HG02610 (cell line): ENCODE results near the gene CTSZ.
"Not testable (repeated sequence)": the region's sequence is repeated elsewhere in the genome, so short reads cannot be mapped to it uniquely, and the experiment has no call there.

ENCODE experiments used
- ATAC-seq: cut with Tn5 transposase; IDR thresholded peaks from one replicate; pipeline ENCODE4 v1.9.1; 2021; ENCODE audit warnings: mild to moderate bottlenecking, moderate library complexity; ENCODE audit not compliant: unreplicated experiment

CTSZ gene

DNA sequence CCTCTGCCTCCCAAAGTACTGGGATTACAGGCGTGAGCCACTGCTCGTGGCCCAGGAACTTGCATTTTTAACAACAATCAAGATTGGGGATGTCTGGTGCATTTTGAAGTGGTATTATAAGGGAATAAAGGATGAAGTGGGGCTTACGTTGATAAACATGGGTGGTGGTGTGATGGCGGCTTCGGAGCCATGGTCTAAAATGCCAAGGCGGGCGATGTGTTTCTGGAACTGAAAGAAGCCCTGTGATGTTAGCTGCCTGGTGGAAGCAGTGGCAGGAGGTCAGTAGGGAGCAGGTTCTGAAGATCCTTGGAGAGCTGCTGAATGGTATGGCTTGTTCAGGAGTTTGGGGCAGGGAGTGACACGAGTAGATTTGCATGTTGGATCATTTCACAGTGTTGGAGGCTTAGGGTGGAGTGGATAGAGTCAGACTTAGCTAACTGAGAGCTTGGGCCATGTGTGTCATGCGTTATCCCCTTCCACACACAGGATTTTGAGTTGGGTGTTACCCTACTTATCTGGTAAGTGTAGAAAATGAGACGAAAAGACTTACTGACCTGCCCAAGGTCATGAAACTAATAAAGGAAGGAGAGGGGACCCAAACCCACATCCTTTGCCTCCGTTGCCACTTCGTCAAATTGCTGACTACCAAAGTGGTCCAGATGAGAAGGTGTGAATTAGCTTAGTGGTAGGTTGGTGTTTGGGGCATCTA, 24.5 kb downstream of the CTSZ start:
- ATAC-seq = no peak

DNA sequence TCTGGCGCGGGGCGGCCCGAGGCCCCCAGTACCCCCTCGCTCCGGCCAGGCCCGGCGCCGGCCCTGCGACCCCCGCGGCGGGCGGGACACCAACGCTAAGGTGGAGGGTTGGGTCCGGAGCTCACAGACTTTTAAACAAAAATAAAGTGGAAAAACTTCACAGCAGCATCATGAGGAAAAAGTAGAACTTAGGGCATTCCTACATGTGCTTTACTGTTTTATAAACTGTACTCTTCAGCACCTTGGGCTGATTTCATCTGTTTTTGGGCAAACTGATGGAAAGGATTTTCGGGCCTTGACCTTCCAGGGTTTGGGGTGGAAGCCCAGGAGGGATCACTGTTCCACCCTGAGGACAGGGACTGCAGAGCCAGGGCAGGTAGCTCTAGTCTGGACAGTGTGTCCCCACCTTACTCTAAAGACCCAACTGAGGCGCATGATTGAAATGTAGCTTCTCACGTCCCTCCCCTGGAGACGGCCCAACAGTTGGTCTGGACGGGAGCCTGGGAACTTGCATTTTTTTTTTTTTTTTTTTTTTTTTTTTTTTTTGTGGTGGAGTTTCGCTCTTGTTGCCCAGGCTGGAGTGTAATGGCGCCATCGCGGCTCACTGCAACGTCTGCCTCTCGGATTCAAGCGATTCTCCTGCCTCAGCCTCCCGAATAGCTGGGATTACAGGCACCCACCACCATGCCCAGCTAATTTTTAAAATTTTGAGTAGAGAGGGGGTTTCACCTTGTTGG, 25.3 kb downstream of the CTSZ start:
- ATAC-seq = no peak

DNA sequence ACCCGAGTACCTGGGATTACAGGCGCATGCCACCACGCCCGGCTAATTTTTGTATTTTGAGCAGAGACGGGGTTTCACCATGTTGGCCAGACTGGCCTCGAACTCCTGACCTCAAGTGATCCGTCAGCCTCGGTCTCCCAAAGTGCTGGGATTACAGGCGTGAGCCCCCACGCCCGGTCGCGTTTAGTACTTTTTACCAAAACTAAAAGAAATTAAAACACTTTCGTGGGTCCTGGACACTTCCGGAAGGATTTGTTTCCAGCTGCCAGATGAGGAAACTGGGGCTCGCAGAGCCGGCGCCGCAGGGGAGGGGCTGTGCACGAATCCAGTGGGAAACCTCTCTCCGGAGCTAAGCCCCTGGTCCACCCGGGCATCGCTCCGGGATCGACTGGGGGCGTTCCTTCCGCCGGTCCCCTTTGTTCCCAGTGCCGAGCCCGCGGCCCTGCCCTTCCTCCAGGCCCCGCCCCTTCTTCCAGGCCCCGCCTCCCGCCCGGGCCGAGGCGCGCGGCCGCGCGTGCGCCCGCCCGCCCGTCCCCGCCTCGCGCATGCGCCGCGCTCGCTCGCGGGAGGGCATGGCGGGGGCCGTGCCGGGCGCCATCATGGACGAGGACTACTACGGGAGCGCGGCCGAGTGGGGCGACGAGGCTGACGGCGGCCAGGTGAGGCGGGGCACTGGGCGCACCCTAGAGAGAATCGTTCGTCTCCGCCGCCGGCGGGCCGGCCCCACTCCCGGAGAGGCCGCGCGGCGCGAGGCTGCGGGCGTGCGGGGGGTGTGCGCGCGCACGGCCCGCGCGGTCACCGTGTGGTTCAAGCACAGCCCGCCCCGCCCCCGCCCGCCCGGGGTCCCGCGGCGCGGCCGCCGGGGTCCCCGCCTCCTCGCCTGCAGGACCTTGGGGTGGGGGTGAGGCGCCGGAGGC, 26.1 kb downstream of the CTSZ start, which contains the start of gene NELFCD:
NELFCD (plus strand) TSS at position 546 of the 917 bp plus-strand sequence; CDS start at position 600, 54 bp downstream.
- peak; percentile 69 for ATAC-seq

DNA sequence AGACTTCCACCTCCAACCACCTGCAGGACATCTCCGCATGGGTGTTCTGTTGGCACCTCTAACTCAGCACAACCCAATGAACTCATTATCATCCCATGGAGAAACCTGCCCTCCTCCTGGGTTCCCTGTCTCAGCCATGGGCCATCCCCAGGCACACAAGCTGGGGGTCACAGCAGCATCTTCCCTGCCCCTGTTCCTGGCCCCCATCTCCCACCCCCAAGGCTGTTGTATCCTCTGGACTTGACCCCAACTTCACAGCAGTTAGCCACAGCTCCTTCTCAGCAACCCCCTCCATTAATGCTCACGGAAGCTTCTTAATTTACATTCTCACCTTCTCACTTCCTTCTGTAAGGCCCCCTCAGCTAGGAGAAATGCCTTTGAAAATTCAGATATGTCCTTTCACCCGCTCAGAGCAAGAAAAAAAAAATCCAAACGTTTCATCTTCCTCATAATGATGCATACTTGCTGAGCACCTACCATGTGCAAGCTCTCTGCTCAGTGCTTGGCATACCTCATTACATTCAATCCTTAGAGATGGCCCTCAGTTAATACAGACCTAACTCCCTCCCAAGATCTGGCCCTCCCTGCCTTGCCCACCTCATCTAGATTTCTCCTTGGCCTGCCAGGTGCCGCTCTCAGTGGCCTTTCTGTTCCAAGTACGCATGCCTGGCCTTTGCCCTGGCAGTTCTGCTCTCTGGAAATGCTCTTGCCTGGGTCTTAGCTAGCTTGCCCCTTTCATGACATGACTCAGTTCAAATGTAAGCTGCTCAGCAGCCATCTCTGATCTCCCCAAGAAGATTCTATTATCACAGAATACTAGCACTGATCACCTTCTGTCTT, 28.5 kb downstream of the CTSZ start:
- no peak for ATAC-seq

DNA sequence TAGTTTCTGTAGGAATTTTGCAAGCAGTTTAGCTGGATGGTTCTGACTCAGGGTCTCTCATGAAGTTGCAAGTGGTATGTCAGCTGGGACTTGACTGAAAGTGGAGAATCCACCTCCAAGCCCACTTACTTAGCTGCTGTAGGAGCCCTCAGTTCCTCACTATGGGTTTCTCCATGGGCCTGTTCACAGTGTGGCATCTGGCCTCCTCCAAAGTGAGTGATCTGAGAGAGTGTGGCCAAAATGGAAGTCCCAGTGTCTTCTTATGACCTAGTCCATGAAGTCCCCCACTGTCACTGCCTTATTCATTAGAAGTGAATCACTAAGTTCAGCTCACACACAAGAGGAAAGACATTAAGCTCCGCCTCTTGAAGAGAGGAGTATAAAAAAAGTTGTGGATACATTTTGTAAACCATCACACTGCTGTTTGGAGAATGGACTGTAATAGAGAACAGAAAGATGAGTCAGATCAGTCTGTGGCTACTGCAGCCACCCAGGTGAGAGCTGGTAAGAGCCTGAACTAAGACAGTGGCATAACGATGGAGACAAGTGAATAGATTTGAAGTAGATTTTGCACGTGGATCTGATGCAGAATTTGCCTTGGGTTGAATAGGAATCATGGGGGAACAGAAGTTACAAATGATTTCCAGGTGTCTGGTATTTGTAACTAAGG, 30.9 kb downstream of the CTSZ start:
- ATAC-seq = peak; percentile 51

DNA sequence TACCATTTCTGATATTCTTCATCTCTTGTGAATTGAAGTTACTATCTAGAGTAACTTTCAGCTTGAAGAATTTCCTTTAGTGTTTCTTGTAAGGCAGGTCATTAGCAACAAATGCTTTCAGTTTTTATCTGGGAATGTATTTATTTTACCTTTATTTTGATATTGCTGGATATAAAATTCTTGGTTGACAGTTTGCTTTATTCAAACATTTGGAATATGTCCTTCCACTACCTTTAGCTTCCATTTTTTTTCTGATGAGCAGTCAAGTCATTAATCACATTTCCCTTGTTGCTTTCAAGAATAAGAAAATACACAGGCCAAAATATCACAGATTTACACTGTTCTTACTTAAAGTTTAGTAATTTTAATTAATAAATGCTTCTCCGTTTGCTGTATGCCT, 31.7 kb downstream of the CTSZ start:
- no peak for ATAC-seq

DNA sequence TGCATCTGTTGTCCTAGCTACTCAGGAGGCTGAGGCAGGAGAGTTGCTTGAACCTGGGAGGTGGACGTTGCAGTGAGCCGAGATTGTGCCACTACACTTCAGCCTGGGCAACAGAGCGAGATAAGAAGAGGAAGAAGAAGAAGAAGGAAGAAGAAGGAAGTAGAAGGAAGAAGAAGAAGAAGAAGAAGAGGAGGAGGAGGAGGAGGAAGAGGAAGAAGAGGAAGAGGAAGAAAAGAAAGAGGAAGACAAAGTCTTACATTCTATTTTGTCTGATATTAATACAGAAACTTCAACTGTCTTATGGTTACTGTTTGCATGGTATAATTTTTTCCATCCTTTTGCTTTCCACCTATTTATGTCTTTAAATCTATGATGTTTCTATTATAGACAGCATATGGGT, 33.2 kb downstream of the CTSZ start:
- no peak for ATAC-seq

DNA sequence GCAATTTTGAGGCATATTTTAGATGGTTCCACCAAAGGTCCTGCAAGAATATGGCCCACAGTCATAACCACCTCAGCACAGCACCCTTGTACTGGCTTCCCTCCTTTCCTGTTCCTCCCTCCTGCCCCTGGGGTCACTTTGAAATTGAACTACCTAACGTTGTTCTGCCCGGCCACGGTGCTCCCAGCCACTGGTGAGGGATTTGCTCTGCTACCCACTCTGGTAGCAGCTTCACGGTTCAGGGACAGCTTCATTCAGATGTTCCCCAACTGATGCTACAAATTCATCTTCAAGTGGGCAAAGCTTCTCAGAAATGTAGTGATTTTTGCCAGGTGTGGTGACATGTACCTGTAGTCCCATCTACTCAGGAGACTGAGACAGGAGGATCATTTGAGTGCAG, 33.9 kb downstream of the CTSZ start:
- ATAC-seq = no peak

DNA sequence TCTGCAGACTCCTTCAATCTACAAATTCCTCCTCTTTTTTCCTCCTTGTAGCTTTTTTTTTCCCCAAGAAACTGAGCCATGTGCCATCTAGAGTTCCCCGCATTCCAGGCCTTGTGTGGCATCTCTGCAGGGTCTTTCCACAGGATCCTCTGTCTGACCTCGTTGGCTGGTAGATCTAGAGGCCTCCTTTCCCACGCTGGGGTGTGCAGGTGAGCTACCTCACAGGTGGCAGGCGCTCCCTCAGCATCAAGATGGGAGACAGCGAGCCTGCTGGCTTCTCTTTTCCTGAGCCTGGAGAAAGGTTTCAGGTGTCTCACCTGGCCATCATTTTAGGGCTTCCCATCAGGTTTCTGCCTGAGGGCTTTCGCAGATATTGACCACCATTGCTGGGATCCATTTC, 35.6 kb downstream of the CTSZ start:
- ATAC-seq = no peak

DNA sequence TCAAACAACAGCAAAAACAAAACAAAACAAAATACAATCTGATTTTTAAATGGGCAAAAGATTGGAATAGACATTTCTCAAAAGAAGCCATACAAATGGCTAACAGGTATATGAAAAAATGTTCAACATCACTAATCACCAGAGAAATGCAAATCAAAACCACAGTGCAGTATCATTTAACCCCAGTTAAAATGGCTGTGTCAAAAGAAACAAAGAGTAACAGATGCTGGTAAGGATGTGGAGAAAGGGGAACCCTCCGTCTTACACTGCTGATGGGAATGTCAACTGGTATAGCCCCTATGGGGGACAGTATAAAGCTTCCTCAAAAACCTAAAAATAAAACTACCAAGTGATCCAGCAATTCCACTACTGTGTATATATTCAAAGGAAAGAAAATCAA, 36.9 kb downstream of the CTSZ start:
- no peak for ATAC-seq

DNA sequence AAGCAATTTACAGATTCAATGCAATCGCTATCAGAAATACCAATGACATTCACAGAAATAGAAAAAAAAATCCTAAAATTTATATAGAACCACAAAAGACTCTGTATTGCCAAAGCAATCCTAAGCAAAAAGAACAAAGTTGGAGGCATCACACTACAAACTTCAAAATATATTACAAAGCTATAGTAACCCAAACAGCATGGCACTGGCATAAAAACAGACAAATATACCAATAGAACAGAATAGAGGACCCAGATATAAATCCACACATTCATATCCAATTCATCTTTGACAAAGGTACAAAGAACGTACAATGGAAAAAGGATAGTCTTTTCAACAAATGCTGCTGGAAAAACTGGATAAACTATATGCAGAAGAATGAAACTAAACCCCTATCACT, 37.6 kb downstream of the CTSZ start:
- ATAC-seq = no peak

DNA sequence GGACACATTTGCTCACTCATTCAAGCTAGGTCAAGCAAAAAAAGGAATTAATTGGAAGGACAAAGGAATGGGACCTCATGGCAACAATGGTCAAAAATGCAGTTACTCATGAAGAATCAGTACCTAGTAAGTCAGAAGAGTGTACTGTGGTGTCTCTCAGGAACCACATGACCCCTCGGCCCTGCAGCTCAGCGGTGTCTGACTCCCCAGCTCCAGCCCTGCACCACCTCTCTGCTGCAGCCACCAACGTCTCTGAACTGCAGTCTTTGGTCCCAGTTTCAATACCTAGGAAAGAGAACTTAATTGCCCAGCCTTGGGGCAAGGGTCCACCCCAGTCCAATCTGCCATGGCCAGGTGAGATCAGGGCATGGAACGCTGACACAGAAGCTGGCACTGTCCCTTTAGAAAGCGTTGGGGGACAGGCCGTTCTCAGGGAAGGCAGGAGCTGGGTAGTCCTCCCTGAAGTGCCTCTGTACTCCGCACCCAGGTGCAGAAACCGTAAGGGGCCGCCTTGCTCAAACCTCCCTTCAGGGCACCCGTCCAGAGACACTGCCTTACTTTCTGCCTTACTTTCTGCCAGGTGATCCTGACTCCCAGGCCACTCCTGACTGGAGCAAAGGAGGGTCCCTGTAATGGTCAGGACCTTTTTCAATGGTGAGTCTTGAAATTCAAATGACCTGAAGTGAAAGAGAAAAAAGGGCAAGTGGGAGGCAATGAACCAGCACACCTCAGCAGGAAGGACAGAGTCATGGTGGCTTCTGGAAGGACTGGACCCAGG, 39.2 kb downstream of the CTSZ start:
- no peak for ATAC-seq

DNA sequence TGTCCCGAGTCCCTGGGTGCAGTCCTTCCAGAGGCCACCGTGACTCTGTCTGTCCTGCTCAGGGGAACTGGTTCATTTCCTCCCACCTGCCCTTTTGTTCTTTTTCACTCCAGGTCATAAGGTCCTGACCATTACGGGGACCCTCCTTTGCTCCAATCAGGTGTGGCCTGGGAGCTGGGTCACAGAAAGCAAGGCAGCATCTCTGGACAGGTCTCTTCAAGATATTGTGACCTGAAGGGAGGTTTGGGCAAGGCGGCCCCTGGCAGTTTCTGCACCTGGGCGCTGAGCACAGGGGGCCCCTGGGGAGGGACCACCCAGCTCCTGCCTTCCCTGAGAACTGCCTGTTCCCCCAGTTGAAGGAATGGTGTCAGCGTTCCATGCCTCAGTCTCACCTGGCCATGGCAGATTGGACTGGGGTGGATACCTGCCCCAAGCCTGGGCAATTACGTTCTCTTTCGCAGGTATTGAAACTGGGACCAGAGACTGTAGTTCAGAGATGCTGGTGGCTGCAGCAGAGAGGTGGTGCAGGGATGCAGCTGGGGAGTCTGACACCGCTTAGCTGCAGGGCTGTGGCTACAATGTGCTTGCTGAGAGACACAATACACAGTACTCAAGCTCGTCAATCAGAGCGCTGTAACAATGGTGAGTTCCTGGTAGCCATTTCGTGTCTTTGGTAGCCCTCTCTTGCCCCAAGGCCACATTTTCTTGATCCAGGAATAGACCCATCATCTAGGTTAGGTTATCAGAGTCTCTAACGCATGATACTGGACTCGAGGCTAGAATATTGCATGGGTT, 41.6 kb downstream of the CTSZ start:
- ATAC-seq = no peak

DNA sequence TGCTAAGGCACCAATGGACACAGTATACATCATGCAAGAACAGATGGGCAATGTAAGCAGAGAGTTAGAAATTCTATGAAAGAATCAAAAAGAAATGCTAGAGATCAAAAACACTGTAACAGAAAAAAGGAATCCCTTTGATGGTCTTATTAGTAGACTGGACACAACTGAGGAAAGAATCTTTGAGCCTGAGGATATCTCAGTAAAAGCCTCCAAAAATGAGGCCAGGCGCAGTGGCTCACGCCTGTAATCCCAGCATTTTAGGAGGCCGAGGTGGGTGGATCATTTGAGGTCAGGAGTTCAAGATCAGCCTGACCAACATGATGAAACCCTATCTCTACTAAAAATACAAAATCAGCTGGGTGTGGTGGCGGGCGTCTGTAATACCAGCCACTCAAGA, 43.1 kb downstream of the CTSZ start:
- ATAC-seq = not testable (repeated sequence)

DNA sequence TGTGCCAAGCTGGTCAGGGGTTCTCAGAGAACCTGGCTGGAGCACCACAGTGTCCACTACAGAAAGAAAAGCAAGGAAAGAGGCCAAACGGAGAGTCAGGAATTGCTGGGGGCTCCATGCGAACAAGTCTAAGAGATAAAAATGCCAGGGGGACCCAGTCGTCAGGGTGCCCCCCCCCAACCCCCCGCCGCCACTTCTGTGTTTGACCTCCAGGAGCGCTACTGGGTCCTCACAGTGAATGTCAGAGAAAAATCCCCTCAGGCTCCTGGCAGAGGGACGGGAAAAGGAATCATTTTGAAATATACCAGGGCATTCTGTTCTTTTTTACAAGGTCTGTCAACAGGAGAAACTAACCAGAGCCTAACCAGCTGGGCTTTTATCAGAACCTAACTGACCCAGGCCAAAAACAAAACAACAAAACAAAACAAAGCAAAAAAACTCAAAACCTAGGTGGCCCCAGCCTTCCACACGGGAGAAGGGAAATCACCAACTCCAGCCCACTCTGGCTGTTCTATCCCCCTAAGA, 43.9 kb downstream of the CTSZ start:
- no peak for ATAC-seq

DNA sequence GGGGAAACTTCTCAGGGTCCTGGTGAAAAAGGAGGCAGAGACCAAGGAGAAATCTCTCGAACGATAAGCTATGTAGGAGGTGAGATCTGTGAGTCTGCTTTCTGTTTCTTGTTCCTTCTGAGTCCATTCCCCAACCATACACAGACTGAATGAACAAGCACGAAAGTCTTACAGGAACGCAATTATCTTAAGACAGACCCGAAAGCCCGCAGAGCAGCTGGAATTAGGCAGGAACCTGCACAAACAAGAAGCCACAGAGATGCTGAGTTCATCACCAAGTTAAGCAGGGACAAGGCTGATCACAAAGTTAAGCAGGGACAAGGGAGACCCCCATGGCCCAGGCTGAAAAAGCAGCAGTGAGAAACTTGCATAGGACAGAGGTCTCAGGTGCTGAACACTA, 47.4 kb downstream of the CTSZ start:
- ATAC-seq = no peak

DNA sequence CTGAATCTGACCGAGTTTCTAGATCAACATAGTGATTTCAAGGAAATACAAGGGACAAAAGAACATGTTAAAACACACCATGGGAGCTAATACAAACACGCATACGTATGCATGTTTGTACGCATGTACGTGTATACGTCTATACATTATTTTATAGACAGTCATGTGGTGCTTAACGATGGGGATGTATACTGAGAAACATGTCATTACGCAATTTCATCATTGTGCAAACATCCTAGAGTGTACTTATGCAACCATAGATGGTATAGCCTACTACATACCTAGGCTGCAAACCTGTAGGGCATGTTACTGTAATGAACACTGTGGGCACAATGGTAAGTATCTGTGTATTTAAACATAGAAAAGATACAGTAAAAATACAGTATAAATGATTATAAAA, 51.0 kb downstream of the CTSZ start:
- ATAC-seq = no peak

DNA sequence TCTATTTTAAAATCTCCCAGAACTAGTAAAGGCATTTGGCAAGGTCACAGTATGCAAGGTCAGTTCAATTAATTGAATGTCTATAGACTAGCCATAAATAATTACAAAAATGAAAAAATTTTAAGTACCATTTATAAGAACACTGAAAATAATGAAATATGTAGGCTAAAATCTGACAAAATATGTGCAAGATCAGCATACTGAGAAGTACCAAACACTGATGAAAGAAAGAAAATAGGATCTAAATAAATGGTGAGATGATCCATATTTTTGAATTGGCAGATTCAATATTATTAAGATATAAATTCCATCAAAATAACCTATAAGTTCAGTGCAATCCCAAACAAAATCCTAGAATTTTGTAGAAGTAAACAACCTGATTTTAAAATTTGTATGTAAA, 54.0 kb downstream of the CTSZ start:
- no peak for ATAC-seq
